Upper lobe of left lung (tissue), 6 donors: ENCODE data around the gene PSMB5. TPM values are rescaled to one million over a fixed set of nuclear protein-coding genes. Genes with fewer than 3 reads are reported as not detected.

Experiments used
- ATAC-seq, 2 donors: fragments of 200-7000 bp; cut with Tn5 transposase; one replicate each; pipeline ENCODE4 v1.9.1; 2022; ENCODE audit warnings: mild to moderate bottlenecking in 2 of 2, moderate library complexity in 2 of 2; ENCODE audit not compliant: low FRiP score in 2 of 2
- DNase-seq, 2 donors: peaks; one replicate each; pipeline ENCODE4 v3.0.0-alpha.2; 2019 to 2020
- H3K27ac ChIP-seq, 4 donors: fragments of 200-600 bp; sonication (generic); one replicate each; pipeline ENCODE4 v1.5.1; 2016 to 2019
- H3K27me3 ChIP-seq, 4 donors: fragments of 200-600 bp; sonication (generic); one replicate each; pipeline ENCODE4 v1.5.1; 2017 to 2019
- H3K36me3 ChIP-seq, 4 donors: fragments of 200-600 bp; sonication (generic); one replicate each; pipeline ENCODE4 v1.5.1; 2016 to 2019
- H3K4me1 ChIP-seq, 4 donors: fragments of 200-600 bp; sonication (generic); one replicate each; pipeline ENCODE4 v1.5.1; 2018 to 2019
- H3K4me3 ChIP-seq, 4 donors: fragments of 200-600 bp; sonication (generic); one replicate each; pipeline ENCODE4 v1.5.1; 2017 to 2019; ENCODE audit warnings: mild to moderate bottlenecking in 2 of 4, moderate library complexity in 1 of 4
- H3K9me3 ChIP-seq, 4 donors: fragments of 200-600 bp; sonication (generic); one replicate each; pipeline ENCODE4 v1.5.1; 2018 to 2019
- EP300 ChIP-seq, 4 donors: sonication (generic); formaldehyde crosslinking; IDR thresholded peaks; one replicate each; pipeline ENCODE4 v1.5.1; 2017; ENCODE audit warnings: antibody characterized with exemption in 4 of 4, control low read depth in 2 of 4
- POLR2A ChIP-seq, 4 donors: fragments of 450-650 bp; IDR thresholded peaks; one replicate each; pipeline ENCODE4 v1.5.1; 2016 to 2017; ENCODE audit warnings: antibody characterized with exemption in 4 of 4, mild to moderate bottlenecking in 2 of 4
- POLR2AphosphoS5 ChIP-seq, 2 donors: sonication (generic); formaldehyde crosslinking; IDR thresholded peaks; one replicate each; pipeline ENCODE4 v1.5.1; 2017; ENCODE audit warnings: antibody characterized with exemption in 2 of 2
- WGBS, 2 donors: methylation state at CpG; one replicate each; pipeline ENCODE4 v1.1.5; 2017 to 2018; 5-methylcytosine and 5-hydroxymethylcytosine counted together
- total RNA-seq, 6 donors: library from RNA; depleted of rRNA in 4 of 6; stranded (reverse); fragments of >200 nt in 4 of 6; gene quantifications; one replicate each; pipeline versions ENCODE4 v1.1.0 to v1.2.1, GENCODE V29; 2016 to 2021
- TF ChIP-seq, protein P1 (sequence below), 6 experiments: fragments of 450-650 bp in 4 of 6; fragments of 200-600 bp in 2 of 6; sonication (generic) in 2 of 6; IDR thresholded peaks; one replicate each; pipeline ENCODE4 v1.5.1; 2016 to 2019; ENCODE audit warnings: antibody characterized with exemption in 6 of 6
- donor health status: DM: no; HTN: no; CAD: no; lungs with moderate emphysema.
- donor health status: DM: no; HTN: yes; CAD: no; lungs with severe emphysema.

The PSMB5 gene
- total RNA-seq, 6 donors from 2014 or later = 58.7 to 147 (median 86.1) TPM

DNA sequence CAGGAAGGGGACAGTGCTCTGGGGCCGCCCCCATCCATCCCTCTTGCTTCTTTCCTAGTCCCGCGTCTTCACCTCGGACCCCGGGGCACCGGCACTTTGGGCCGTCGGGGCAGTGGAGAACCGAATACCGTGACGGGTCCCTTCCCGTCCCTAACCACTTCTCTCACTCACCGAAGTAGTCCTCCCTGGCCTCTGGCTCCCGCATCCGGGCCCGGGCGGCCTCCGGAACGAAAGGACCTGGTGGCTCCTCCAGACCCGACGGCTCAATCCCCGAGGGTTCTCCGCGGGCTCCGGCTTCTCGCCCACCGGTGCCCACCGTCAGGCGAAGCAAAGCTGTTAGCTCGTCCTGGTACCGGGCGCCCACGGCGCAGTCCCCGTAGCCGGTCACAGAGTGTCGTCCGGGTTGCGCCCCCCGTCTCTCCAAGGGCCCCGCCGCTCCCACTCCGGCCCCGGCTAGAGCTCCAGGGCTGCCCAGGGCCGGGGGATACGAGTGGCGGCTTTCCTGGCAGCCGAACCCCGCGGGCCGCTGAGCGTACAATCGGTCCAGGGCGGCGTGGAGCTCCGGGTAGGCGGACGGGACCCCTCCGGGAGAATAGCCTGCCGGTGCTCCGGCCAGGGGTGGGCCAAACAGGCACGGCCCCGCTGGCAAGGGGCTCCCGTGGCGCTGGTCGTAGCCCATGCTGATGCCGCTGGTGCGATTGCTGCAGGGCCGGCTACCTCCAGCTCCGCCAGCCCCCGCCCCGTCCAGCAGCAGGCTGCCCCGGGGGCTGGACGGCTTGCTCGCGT, 53.4 kb downstream of the PSMB5 start:
- ATAC-seq (peak in 1 of 2 donors; percentile 42), DNase-seq (peak; percentile 27 to 88)
- Histone ChIP-seq H3K9me3 (no peaks in the 10 kb centered on the region), H3K36me3 (no peaks in the 10 kb centered on the region), H3K27ac (peak overlapping the region; percentile 82 to 89 (median 86)), H3K27me3 (peaks cover 0 to 13% (median 7%) of the 10 kb centered on the region in 4 donors), H3K4me3 (peak overlapping the region; percentile 64 to 87 (median 68)), H3K4me1 (peaks cover 48 to 76% (median 59%) of the 10 kb centered on the region in 4 donors)
- WGBS, 2 donors = 2 to 3% methylated on average over 7 to 40 of the region's 76 CpGs
- TF ChIP-seq EP300 (IDR thresholded peaks at IDR 0.05) = no peak
- TF ChIP-seq, protein P1, sequence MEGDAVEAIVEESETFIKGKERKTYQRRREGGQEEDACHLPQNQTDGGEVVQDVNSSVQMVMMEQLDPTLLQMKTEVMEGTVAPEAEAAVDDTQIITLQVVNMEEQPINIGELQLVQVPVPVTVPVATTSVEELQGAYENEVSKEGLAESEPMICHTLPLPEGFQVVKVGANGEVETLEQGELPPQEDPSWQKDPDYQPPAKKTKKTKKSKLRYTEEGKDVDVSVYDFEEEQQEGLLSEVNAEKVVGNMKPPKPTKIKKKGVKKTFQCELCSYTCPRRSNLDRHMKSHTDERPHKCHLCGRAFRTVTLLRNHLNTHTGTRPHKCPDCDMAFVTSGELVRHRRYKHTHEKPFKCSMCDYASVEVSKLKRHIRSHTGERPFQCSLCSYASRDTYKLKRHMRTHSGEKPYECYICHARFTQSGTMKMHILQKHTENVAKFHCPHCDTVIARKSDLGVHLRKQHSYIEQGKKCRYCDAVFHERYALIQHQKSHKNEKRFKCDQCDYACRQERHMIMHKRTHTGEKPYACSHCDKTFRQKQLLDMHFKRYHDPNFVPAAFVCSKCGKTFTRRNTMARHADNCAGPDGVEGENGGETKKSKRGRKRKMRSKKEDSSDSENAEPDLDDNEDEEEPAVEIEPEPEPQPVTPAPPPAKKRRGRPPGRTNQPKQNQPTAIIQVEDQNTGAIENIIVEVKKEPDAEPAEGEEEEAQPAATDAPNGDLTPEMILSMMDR (IDR thresholded peaks at IDR 0.05) = no peak
- no peak for TF ChIP-seq POLR2A (IDR thresholded peaks at IDR 0.05)
- no peak for TF ChIP-seq POLR2AphosphoS5 (IDR thresholded peaks at IDR 0.05)

DNA sequence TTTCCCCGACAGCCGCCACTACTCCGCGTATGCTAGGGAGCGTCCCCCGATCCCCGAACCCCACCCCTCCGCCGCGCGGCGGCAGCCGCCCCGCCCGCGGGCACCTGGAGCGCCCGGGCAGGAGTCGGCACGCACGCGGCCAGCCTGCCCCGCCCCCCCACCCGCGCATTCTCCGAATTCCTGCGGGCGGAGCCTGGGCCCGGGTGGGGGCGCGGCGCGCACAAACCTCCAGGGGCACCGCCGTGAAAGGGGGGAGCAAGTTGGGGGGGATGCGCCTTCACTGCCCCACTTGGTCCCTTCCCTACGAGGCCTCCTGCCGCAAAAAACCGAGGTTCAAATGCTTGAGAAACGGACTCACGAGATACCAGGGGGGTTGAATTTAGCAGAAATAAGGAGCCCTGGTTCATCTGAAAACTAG, 54.0 kb downstream of the PSMB5 start:
- ATAC-seq = peak in 1 of 2 donors; percentile 43
- WGBS, 2 donors = 0 to 2% methylated on average over 5 to 13 of the region's 41 CpGs
- H3K27ac ChIP-seq = peak overlapping the region; percentile 82 to 89 (median 86)

DNA sequence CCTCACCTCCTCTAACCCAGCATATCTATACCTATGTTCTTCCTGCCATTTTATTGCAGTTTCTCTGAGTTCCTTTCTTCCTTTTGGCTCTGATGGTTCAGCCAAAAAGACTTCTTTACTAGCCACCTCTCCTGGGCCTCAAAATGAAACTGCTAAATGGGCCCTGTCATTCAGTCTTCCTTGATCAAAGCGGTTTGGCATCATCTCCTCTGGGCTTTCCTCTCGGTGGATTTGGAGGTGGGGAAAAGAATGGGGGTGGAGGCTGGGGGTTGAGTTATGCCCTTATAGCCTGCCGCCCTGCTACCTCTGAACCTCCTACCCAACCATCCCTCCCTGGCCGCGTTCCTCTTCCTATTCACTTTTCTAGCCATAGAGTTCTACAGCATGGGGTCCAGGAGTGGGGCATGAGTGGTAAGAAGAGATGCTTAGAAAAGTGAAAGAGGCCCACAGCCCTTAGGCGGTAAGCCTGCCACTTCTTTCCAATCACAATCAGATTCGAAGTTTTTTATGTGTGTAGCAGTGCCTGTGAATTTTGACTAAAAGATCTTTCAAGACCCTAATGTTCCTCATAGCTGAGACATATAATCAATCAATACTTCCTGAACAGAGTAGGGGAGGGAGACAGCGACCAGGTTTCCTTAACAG, 54.8 kb downstream of the PSMB5 start:
- no peak for DNase-seq
- Histone ChIP-seq H3K9me3 (no peaks in the 10 kb centered on the region), H3K4me3 (peak overlapping the region in 3 of 4 donors; percentile 64 to 87 (median 72)), H3K4me1 (peaks cover 48 to 79% (median 62%) of the 10 kb centered on the region in 4 donors), H3K36me3 (no peaks in the 10 kb centered on the region), H3K27ac (peak overlapping the region; percentile 82 to 89 (median 86)), H3K27me3 (peaks cover 0 to 13% (median 7%) of the 10 kb centered on the region in 4 donors)
- no peak for ATAC-seq
- TF ChIP-seq POLR2AphosphoS5 (IDR thresholded peaks at IDR 0.05) (no peak), EP300 (IDR thresholded peaks at IDR 0.05) (no peak), POLR2A (IDR thresholded peaks at IDR 0.05) (no peak)
- TF ChIP-seq, protein P1 (IDR thresholded peaks at IDR 0.05) = no peak
- WGBS, 2 donors = 52 to 60% methylated on average over 8 of the region's 8 CpGs

More for the DNA sequence above, 54.0 kb downstream of the PSMB5 start:
- Histone ChIP-seq H3K9me3 (no peaks in the 10 kb centered on the region), H3K4me3 (peak overlapping the region; percentile 64 to 87 (median 68)), H3K36me3 (no peaks in the 10 kb centered on the region), H3K4me1 (peaks cover 48 to 79% (median 60%) of the 10 kb centered on the region in 4 donors), H3K27me3 (peaks cover 0 to 13% (median 7%) of the 10 kb centered on the region in 4 donors)
- DNase-seq = peak; percentile 54 to 91
- TF ChIP-seq POLR2A (IDR thresholded peaks at IDR 0.05) (peak in 1 of 4 donors; percentile 26), POLR2AphosphoS5 (IDR thresholded peaks at IDR 0.05) (no peak)

DNA sequence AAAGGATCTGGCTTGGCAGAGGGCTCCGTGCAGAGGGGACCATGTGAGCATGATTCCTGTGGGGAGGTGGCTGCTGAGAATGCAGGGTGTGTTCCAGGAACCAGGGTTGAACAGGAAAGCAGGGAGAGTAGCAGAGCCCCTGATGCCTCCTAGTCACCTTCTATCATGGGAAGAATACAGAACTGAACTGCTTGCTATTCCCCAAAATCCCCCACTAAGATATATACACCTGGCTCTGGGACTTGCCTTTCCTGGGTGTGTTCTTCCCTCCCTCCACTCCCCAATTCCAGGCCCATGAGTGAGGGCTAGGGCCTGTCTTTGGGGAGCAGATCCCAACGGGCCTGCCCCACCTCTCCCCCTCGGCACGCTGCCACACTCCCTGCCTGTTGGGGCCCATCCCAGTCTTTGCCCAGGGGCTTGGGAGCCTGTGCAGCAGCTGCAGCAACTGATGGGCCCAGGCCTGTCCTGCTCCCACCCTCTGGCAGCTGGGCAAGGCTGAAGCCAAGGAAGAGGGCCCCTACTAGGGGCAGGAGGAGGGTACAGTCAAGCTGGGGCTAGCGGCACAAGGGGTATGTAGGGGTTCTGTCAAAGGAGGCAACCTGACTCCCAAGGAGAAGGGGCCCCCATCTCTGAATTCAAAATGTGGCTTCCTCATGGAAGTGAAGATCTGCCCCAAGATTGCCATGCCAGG, 55.6 kb downstream of the PSMB5 start:
- peak overlapping the region in 2 of 4 donors; percentile 64 to 87 for H3K4me3 ChIP-seq
- WGBS, 2 donors = 61 to 65% methylated on average over 3 to 5 of the region's 5 CpGs
- TF ChIP-seq POLR2AphosphoS5 (IDR thresholded peaks at IDR 0.05) (no peak), EP300 (IDR thresholded peaks at IDR 0.05) (no peak), POLR2A (IDR thresholded peaks at IDR 0.05) (no peak)
- TF ChIP-seq, protein P1 (IDR thresholded peaks at IDR 0.05) = no peak

More for the DNA sequence above, 55.6 kb downstream of the PSMB5 start:
- Histone ChIP-seq H3K27ac (peak overlapping the region; percentile 82 to 89 (median 86)), H3K4me1 (peaks cover 48 to 79% (median 64%) of the 10 kb centered on the region in 4 donors), H3K36me3 (no peaks in the 10 kb centered on the region), H3K9me3 (no peaks in the 10 kb centered on the region), H3K27me3 (peaks cover 0 to 13% (median 7%) of the 10 kb centered on the region in 4 donors)
- DNase-seq (peak; percentile 27 to 63), ATAC-seq (no peak)
